HTR-8/SVneo (cell line): ENCODE results near the gene GLCE.

Experiments used
- DNase-seq: peaks from one replicate; pipeline ENCODE4 v3.0.0; 2011; ENCODE audit warnings: low spot score, mixed read lengths; ENCODE audit not compliant: insufficient read length
- FAIRE-seq: peaks from 2 replicates; lab custom pipeline; 2011; peaks lifted over from hg19 to GRCh38; lab: Jason Lieb, UNC

Gene GLCE

GRCh38 chr15:69160141-69160993 is at the start of gene GLCE:
Gene GLCE, plus strand, starts transcription at chr15:69160635. Its CDS starts 95,172 bp downstream, at chr15:69255807.
- FAIRE-seq = peak; percentile 98
- peak; percentile 99 for DNase-seq

GRCh38 chr15:69114331-69114928 is 46.0 kb upstream of the GLCE start:
- FAIRE-seq (no peak), DNase-seq (no peak)

GRCh38 chr15:69115031-69115430 is 45.4 kb upstream of the GLCE start:
- no peak for FAIRE-seq
- DNase-seq = no peak

- DNase-seq (no peak), FAIRE-seq (no peak)
Observed at GRCh38 chr15:69116391-69116790, 44.0 kb upstream of the GLCE start.

GRCh38 chr15:69117431-69117871 is 43.0 kb upstream of the GLCE start:
- no peak for DNase-seq
- FAIRE-seq = no peak

- no peak for FAIRE-seq
- no peak for DNase-seq
Observed at GRCh38 chr15:69118089-69118488, 42.3 kb upstream of the GLCE start.

GRCh38 chr15:69119001-69119400 is 41.4 kb upstream of the GLCE start:
- no peak for FAIRE-seq
- DNase-seq = no peak

GRCh38 chr15:69119683-69120395 is 40.6 kb upstream of the GLCE start:
- DNase-seq = no peak
- no peak for FAIRE-seq

- DNase-seq = no peak
- no peak for FAIRE-seq
Observed at GRCh38 chr15:69120732-69121131, 39.7 kb upstream of the GLCE start.

- FAIRE-seq (no peak), DNase-seq (no peak)
Observed at GRCh38 chr15:69121198-69121828, 39.1 kb upstream of the GLCE start.

- no peak for DNase-seq
- FAIRE-seq = no peak
Observed at GRCh38 chr15:69125236-69125635, 35.2 kb upstream of the GLCE start.

- DNase-seq (no peak), FAIRE-seq (no peak)
Observed at GRCh38 chr15:69126054-69126469, 34.4 kb upstream of the GLCE start.

- no peak for FAIRE-seq
- DNase-seq = no peak
Observed at GRCh38 chr15:69127306-69127705, 33.1 kb upstream of the GLCE start.

- FAIRE-seq (no peak), DNase-seq (no peak)
Observed at GRCh38 chr15:69128667-69129311, 31.6 kb upstream of the GLCE start.

GRCh38 chr15:69131362-69132220 is 28.8 kb upstream of the GLCE start:
- no peak for FAIRE-seq
- no peak for DNase-seq

- FAIRE-seq (peak; percentile 36), DNase-seq (no peak)
Observed at GRCh38 chr15:69132430-69132829, 28.0 kb upstream of the GLCE start.

- FAIRE-seq (peak; percentile 55), DNase-seq (no peak)
Observed at GRCh38 chr15:69132977-69133861, 27.2 kb upstream of the GLCE start.

- FAIRE-seq (no peak), DNase-seq (no peak)
Observed at GRCh38 chr15:69133862-69134519, 26.4 kb upstream of the GLCE start.
